Duodenal mucosa (tissue), 2 donors: ENCODE data around the gene GNRH2.
"Not testable (repeated sequence)": the region's sequence is repeated elsewhere in the genome, so short reads cannot be mapped to it uniquely, and the experiment has no call there.

Source experiments
- H3K27ac ChIP-seq: one replicate; pipeline ENCODE4 v1.7.0; 2013; ENCODE audit warnings: low read depth, low read length
- H3K27me3 ChIP-seq, 2 donors: one replicate each; pipeline ENCODE4 v1.7.0; 2013; ENCODE audit warnings: low read length in 2 of 2, control low read depth in 1 of 2; ENCODE audit not compliant: insufficient read depth in 2 of 2, control insufficient read depth in 1 of 2
- H3K36me3 ChIP-seq, 2 donors: one replicate each; pipeline ENCODE4 v1.7.0; 2013; ENCODE audit warnings: low read length in 2 of 2, control low read depth in 1 of 2; ENCODE audit not compliant: insufficient read depth in 2 of 2, control insufficient read depth in 1 of 2
- H3K4me1 ChIP-seq, 2 donors: one replicate each; pipeline ENCODE4 v1.7.0; 2013; ENCODE audit warnings: low read length in 2 of 2, control low read depth in 1 of 2; ENCODE audit not compliant: insufficient read depth in 2 of 2, control insufficient read depth in 1 of 2
- H3K4me3 ChIP-seq, 2 donors: one replicate each; pipeline ENCODE4 v1.7.0; 2013; ENCODE audit warnings: low read length in 2 of 2, low read depth in 1 of 2
- H3K9ac ChIP-seq, 2 donors: one replicate each; pipeline ENCODE4 v1.7.0; 2013; ENCODE audit warnings: low read length in 2 of 2, low read depth in 1 of 2
- H3K9me3 ChIP-seq, 2 donors: one replicate each; pipeline ENCODE4 v1.7.0; 2013; ENCODE audit warnings: low read length in 2 of 2, control low read depth in 1 of 2; ENCODE audit not compliant: control insufficient read depth in 1 of 2

GNRH2 gene

GRCh38 chr20:3015302-3015701, 28.1 kb upstream of the GNRH2 start:
- not testable (repeated sequence) for H3K27me3 ChIP-seq, H3K4me3 ChIP-seq, H3K4me1 ChIP-seq, H3K9ac ChIP-seq, H3K27ac ChIP-seq, H3K9me3 ChIP-seq
- H3K36me3 ChIP-seq, result peaks cover 10 to 24% of the 10 kb centered on the region in 2 donors

GRCh38 chr20:3021327-3021726, 22.1 kb upstream of the GNRH2 start:
- H3K4me3 ChIP-seq, result no peak overlapping the region
- peaks cover 28 to 53% of the 10 kb centered on the region in 2 donors for H3K36me3 ChIP-seq
- no peak overlapping the region for H3K27ac ChIP-seq
- H3K27me3 ChIP-seq, result no peaks in the 10 kb centered on the region
- no peaks in the 10 kb centered on the region for H3K9me3 ChIP-seq
- no peak overlapping the region for H3K9ac ChIP-seq
- H3K4me1 ChIP-seq, result no peaks in the 10 kb centered on the region

- Histone ChIP-seq H3K27ac (no peak overlapping the region), H3K4me1 (no peaks in the 10 kb centered on the region), H3K9ac (no peak overlapping the region), H3K9me3 (no peaks in the 10 kb centered on the region), H3K4me3 (no peak overlapping the region), H3K36me3 (peaks cover 33 to 57% of the 10 kb centered on the region in 2 donors), H3K27me3 (no peaks in the 10 kb centered on the region)
These were observed 21.6 kb upstream of the GNRH2 start for GRCh38 chr20:3021777-3022176.

GRCh38 chr20:3022559-3023490, 20.6 kb upstream of the GNRH2 start:
- H3K27ac ChIP-seq, H3K4me3 ChIP-seq, H3K4me1 ChIP-seq, H3K27me3 ChIP-seq, H3K9ac ChIP-seq, H3K9me3 ChIP-seq: not testable (repeated sequence)
- H3K36me3 ChIP-seq, result peaks cover 37 to 60% of the 10 kb centered on the region in 2 donors

GRCh38 chr20:3027987-3028386, 15.4 kb upstream of the GNRH2 start:
- Histone ChIP-seq H3K4me1 (no peaks in the 10 kb centered on the region), H3K36me3 (peaks cover 31 to 72% of the 10 kb centered on the region in 2 donors), H3K4me3 (no peak overlapping the region), H3K9ac (no peak overlapping the region), H3K27ac (no peak overlapping the region), H3K27me3 (no peaks in the 10 kb centered on the region), H3K9me3 (no peaks in the 10 kb centered on the region)

- peaks cover 36 to 73% of the 10 kb centered on the region in 2 donors for H3K36me3 ChIP-seq
- H3K9ac ChIP-seq, result no peak overlapping the region
- no peak overlapping the region for H3K4me3 ChIP-seq
- H3K27me3 ChIP-seq, result no peaks in the 10 kb centered on the region
- H3K4me1 ChIP-seq, result no peaks in the 10 kb centered on the region
- no peak overlapping the region for H3K27ac ChIP-seq
- H3K9me3 ChIP-seq, result no peaks in the 10 kb centered on the region
These were observed 11.8 kb upstream of the GNRH2 start for GRCh38 chr20:3031524-3032147.

- H3K27ac ChIP-seq, result no peak overlapping the region
These were observed 10.8 kb upstream of the GNRH2 start for GRCh38 chr20:3032624-3033023.

GRCh38 chr20:3037654-3038053, 5.8 kb upstream of the GNRH2 start:
- Histone ChIP-seq H3K9ac (no peak overlapping the region), H3K9me3 (no peaks in the 10 kb centered on the region), H3K27ac (no peak overlapping the region), H3K4me3 (no peak overlapping the region), H3K4me1 (no peaks in the 10 kb centered on the region), H3K27me3 (no peaks in the 10 kb centered on the region), H3K36me3 (peaks cover 45 to 65% of the 10 kb centered on the region in 2 donors)

More at GRCh38 chr20:3032624-3033023, 10.8 kb upstream of the GNRH2 start:
- Histone ChIP-seq H3K4me3 (no peak overlapping the region), H3K27me3 (no peaks in the 10 kb centered on the region), H3K9ac (no peak overlapping the region), H3K36me3 (peaks cover 39 to 73% of the 10 kb centered on the region in 2 donors), H3K4me1 (no peaks in the 10 kb centered on the region), H3K9me3 (no peaks in the 10 kb centered on the region)

- Histone ChIP-seq H3K4me1 (no peaks in the 10 kb centered on the region), H3K27me3 (no peaks in the 10 kb centered on the region), H3K36me3 (peaks cover 45 to 65% of the 10 kb centered on the region in 2 donors), H3K9me3 (no peaks in the 10 kb centered on the region), H3K4me3 (no peak overlapping the region), H3K9ac (no peak overlapping the region), H3K27ac (no peak overlapping the region)
These were observed 5.0 kb upstream of the GNRH2 start for GRCh38 chr20:3038454-3038853.

GRCh38 chr20:3039426-3039825, 4.0 kb upstream of the GNRH2 start:
- Histone ChIP-seq H3K36me3 (peaks cover 42 to 61% of the 10 kb centered on the region in 2 donors), H3K9ac (no peak overlapping the region), H3K27me3 (no peaks in the 10 kb centered on the region)

More at GRCh38 chr20:3039426-3039825, 4.0 kb upstream of the GNRH2 start:
- Histone ChIP-seq H3K4me3 (no peak overlapping the region), H3K27ac (no peak overlapping the region), H3K4me1 (no peaks in the 10 kb centered on the region), H3K9me3 (no peaks in the 10 kb centered on the region)
